GM21723 (cell line): Measurements from ENCODE around the gene ATXN7L2.
"Not testable (repeated sequence)": the region's sequence is repeated elsewhere in the genome, so short reads cannot be mapped to it uniquely, and the experiment has no call there.

ENCODE experiments used
- ATAC-seq: cut with Tn5 transposase; IDR thresholded peaks from one replicate; pipeline ENCODE4 v1.9.1; 2021; ENCODE audit warnings: mild to moderate bottlenecking, moderate library complexity; ENCODE audit not compliant: unreplicated experiment

The ATXN7L2 gene, protein sequence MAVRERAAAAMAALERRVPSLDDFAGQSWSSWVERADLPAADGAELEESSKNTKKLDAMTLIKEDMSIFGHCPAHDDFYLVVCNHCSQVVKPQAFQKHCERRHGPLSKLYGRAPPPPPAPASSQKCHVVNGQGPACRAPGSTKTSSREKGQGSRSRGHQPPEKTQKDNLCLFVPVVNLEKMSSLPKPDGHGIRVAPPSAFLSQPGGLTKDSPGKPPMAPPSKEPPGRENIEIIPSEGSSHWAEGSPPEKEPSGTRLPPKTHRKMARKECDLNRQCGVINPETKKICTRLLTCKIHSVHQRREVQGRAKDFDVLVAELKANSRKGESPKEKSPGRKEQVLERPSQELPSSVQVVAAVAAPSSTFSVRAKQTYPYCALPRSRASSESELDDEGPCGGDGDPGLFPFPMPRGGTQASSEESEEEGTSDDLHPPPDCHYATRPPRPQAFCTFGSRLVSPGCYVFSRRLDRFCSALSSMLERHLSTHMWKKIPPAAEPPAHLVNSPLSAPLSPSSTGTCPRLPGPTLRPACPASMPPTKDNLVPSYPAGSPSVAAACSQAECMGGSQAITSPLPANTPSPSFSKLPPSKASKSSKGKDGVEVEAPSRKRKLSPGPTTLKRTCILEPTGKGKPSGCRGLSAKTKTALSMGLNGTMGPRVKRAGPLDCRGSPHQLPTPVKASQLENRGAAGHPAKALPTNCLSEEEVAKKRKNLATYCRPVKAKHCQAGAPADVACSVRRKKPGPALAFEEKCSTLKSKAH

DNA sequence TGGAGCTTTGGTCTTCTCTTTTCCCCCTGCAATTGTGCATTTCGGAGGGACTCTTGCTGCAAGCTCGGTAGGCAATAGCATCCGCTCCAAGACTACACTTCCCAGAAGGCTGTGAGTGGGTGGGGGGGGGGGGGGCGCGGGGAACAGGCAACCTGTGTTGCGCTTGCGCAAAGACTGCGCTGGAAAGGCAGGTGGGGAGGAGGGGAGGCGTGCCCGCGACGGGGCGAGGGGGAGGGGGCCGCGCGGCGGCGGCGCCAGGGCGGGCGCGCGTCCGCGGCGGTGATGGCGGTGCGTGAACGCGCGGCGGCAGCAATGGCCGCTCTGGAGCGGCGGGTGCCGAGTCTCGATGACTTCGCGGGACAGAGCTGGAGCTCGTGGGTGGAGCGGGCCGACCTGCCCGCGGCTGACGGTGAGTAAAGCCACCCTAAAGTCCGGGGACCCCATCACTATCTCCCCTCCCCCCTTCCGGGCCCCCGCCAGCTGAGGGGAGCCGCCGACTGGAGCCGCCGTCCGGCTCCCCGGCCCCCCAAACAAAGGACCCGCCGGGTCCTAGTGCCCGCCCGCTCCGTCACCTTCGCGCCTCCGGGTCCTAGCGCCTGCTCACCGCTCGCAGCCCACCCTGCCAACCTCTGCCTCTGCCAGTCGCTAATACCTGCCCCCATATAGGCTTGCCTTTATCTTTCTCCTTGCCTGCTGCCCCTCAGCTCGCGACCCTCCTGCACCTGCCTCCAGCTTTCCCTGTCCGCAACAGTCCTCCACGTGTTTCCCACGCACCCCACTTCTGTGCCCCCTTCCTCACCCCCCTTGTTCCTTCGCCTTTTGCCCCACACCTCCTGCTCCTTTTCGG lies at the start of gene ATXN7L2:
ATXN7L2 (plus strand) TSS at position 234 of the 847 bp plus-strand sequence; CDS start at position 283, 49 bp downstream.
- ATAC-seq, result peak; percentile 81

DNA sequence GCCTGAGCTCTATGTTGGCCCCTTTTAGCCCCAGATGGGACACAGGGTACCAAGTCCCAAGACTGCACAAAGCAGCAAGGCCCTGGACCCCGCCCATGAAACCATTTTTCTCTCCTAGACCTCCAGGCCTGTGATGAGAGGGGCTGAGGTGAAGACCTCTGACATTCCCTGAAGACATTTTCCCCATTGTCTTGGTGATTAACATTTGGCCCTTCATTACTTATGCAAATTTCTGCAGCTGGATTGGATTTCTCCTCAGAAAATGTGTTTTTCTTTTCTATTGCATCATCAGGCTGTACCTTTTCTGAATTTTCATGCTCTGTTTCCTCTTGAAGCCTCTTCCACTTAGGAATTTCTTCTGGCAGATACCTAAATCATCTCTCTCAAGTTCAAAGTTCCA lies 49.2 kb upstream of the ATXN7L2 start:
- ATAC-seq, result no peak

DNA sequence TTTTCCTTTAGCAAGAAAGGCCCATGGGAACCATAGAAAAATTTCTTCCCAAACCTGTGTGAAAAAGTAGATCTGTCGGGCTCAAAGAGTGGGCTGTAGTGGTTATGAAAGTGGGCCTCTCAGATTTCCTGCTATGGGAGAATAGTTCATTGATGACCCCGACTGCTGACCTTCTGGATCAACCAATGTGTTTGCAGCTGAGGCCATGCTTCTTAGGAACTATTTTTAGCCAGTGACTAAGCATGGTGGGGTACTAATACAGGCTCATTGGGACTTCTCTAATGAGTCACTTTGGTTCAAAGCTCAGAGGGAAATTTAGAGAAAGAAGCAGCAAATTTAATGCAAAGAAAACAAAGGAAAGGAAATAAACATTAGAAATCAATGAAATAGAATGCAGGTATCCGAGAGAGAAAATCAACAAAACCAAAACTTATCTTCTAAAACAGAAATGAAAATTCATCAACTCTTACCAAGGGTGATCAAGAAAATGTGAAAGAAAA lies 44.9 kb upstream of the ATXN7L2 start:
- ATAC-seq, result no peak

DNA sequence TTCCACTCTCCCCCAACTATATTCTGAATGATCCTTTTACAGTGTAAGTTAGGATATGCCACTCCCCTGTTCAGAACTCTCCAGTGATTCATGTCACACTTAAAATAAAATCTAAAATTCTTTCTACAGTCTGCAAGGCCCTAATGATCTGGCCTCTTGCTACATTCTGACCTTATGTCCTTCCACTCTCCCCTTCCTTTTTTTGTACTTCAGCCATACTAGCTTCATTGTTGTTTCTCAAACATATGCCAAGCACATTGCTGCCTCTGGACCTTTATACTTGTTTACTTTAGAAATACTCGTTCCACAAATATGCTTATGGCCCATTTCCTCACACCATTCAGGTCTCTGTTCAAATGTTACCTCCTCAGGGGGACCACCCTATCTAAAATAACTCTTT lies 42.6 kb upstream of the ATXN7L2 start:
- ATAC-seq, result no peak

DNA sequence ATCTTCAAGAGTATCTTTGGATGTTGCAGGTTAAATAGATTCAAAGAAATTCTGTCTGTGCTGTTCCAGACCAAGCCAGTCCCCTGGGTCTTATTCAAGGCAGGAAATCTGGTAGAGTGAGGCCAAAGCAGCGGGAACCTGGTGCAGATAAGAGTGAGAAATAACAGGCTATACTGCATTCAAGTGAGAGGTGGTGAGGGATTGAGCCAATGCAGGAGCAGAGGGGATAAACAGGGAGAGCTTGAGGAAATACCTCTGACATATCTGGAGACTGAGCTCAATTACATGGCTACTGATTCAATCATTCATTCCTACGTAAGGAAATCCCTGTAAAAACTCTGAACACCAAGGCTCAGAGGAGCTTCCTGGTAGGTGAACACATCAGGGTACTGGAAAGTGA lies 40.2 kb upstream of the ATXN7L2 start:
- no peak for ATAC-seq

DNA sequence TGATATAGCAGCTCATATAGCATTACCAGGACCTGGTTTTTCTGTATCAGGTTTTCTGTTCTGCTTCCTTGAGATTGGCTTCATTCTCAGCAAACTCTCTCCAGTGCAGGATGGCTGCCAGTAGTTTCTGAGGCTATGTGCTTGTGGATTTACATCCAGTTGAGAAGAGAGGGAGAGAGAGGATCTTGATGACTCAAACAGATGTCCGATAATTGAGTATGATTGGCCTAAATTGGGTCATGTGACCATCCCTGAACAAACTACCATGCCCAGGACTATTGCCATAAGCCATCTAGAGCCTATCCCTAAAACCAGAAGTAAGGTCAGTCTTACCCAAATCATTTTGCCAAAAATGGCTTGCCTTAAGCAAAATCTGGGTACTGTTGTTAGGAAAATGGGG lies 39.4 kb upstream of the ATXN7L2 start:
- no peak for ATAC-seq

DNA sequence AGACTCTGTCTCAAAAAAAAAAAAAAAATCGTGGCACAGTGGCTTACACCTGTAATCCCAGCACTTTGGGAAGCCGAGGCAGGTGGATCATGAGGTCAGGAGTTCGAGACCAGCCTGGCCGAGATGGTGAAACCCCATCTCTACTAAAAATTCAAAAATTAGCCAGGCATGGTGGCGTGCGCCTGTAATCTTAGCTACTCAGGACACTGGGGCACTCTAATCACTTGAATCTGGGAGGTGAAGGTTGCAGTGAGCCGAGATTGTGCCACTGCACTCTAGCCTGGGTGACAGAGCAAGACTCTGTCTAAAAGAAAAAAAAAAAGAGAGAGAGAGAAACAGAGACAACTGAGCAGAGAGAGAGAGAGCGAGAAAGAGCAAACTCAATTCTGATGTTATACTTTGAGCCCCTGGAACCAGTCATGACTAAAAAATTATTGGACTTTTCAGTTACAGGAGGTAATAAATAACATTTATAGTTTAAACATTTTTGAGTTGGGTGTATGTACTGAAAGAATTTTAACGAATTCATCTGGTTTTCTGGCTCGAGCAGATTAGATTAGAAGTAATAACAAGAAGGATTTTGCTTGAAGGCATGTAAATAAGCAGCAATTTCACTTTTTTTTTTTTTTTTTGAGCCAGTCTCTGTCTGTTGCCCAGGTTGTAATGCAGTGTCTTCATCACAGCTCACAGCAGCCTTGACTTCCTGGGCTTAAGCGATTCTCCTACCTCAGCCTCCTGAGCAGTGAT lies 37.6 kb upstream of the ATXN7L2 start:
- ATAC-seq, result not testable (repeated sequence)

DNA sequence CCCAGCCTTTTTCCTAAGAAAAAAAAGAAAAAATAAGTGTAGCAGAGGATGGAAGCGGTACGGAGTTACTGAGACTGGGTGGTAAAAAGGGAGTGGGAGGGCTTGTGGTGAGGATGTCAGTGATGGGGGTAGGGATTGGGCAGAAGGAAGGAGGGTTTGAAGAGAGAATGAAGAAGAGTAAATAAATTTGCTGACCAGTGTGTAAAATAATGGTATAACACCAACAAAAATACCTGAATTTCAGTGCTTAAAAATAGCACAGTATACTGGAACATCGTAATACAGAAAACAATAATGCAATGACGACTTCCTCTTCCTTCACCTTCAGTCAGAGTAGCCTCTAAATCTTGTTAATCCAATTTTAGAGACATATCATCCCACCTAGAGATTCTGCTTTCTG lies 36.2 kb upstream of the ATXN7L2 start:
- ATAC-seq, result no peak

DNA sequence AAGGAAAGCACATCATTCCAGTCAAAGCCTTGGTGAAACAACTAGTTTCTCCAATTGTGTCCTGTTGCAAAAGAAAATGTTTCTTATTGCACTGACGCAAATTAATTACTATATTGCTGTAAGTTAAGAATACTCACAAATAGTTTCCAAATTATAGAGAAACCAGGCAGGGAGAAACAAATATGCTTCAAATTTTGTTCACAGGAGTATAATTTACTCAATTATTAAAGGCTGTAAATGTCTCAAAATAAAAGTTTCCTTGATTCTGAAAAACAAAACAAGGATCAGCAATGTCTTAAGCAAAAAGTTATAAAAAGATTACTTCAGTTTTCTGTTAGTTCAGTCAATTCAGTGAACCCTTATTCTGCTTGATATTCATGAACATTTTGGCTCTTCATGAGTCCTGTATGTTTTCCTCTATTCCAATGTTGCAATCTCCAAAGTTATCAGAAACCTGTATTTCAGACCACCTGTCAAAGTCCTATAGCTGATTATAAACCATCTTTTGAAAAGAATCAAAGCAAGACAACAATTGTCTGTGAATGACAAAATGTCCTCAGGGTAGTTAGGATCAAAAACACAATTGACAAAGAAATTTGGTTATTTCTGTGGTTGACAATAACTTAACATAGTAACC lies 29.1 kb upstream of the ATXN7L2 start:
- no peak for ATAC-seq

DNA sequence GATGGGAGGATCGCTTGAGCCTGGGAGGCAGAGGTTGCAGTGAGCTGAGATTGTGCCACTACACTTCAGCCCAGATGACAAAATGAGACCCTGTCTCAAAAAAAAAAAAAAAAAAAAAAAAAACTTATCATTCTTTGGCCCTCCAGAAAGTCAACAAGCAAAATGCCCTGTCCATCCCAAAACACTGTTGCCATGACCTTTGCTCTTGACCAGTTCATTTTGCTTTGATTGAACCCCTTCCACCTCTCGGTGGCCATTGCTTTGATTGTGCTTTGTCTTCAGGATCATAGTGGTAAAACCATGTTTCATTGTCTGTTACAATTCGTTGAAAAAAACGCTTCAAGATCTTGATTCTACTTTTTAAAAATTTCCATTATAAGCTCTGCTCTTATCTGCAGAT lies 25.9 kb upstream of the ATXN7L2 start:
- no peak for ATAC-seq

DNA sequence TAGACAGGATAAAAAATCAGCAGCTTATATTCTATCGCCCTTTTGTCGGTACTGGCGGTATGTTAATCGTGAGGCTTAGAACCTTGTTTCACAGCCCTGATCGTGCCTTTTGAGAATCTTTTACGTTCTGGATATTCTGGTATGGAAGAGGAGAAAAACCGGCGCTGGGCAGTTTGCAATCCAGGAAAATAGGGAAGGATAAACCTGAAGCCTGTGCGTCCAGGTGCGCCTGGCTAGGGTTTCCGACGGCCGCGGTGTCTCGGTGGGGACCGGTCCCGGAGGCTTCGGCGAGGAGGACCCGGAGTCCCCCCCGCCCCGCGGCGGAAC lies 17.6 kb upstream of the ATXN7L2 start:
- no peak for ATAC-seq

DNA sequence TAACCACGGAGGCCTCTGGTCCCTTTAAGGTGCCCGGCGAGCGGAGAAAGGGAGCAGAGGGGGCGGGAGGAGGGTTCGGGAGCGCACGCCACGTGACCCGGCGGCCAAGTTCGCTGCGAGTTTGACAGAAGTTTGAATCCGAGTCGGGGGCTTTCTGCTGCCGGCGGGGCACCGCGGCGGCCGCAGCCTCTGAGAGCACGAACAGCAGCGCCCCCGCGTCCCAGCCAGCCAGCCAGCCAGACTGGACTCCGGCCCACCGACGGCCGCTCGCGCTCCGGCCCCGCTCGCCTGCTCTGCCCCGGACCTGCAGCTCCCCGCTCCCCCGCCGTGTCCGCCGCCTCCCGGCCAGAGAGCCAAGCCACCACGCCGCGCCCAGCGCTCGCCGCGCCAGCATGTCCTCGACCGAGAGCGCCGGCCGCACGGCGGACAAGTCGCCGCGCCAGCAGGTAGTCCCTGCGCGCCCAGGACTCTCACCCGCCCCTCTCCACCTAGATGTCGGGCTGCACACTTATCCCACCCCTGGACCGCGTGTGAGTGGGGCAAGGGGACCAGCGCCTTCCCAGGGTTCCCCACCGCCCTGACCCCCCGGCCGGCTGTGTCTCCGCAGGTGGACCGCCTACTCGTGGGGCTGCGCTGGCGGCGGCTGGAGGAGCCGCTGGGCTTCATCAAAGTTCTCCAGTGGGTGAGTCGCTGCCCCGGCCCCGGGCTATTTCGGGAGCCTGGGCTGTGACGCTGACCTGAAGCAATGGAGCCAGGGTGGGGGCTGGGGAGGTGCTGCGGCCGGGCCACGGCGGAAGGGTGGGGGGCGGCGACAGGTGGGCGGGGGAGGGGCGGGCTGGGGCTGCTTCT lies 17.0 kb upstream of the ATXN7L2 start, which contains the start of gene SYPL2:
SYPL2 (plus strand) TSS at position 95 of the 849 bp plus-strand sequence; CDS start at position 393, 298 bp downstream.
- no peak for ATAC-seq

DNA sequence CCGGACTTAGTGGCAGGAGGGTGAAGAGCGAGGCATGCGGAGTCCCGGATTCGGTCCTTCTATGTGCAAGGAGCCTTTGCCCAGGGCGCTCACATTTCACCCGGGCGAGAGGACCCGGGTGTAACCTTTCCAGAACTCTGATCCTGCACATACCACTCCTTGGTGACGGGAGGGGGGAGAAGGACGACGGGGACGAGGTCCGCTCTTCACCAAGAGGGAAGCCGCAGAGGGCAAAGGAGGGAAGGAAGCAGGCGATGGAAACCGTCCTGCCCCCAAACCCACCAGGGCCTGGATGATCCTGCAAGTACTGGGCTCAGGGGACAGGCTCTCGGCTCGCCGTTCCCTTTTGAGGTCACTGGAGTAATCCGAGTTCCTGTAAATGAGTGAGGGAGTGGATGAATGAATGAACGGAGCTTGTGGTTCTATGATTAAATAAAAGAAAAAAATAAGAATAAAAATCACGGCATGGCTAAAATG lies 16.4 kb upstream of the ATXN7L2 start:
- ATAC-seq, result no peak

DNA sequence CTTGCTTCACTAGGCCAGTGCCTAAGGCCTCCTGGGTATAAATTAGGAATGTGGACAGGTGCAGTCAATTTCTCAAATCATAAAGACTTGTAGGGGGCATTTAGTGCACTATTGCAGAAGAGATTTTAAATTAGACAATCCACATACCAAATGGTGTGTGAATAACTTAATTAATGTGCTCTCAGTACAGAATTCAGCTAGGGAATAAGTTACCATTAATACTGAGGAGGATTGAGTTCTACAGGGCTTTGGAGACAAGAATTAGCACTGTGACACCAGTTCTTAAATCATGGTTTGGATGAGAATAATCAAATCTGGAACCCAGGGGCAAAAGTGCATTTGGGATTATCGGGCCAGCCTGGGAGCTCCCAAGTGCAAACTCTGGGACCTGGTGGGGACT lies 15.6 kb upstream of the ATXN7L2 start:
- ATAC-seq, result no peak

DNA sequence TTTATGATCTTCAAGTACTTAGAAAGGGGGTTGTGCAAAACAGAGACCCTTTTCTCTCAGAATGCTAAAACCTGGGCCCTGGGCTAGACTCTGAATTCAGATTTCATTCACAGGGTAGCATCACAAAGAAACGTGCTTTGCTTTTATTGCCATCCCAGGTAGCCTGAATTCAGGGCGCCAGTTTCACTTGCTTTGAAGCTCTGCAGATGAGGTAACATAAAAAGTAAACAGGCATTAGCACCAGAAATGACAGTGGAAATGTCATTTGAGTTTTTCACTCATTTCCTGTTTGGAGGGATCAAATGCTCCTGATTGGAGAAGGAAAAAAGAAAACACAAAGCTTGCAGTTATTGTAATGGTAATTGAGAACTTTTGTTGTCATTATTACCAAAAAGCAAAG lies 14.8 kb upstream of the ATXN7L2 start:
- no peak for ATAC-seq

DNA sequence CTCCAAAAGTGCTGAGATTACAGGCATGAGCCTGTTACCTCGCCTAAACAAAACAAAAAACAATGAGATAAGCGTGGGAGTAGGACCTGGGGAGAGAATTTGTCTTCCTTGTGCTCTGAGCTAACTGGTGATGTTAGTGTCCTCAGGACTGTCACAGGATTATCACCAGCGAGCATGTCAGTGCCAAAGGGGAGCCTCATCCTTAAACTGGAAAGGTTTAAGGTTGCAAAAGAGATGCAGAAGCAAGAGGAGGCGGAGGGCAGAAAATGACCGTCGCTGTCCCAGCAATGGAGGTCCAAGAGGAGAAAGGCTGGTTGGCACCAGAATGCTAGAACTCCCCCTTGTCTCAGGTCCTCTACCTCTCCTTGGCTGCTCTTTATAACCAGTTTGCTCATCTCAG lies 13.5 kb upstream of the ATXN7L2 start:
- ATAC-seq, result no peak

DNA sequence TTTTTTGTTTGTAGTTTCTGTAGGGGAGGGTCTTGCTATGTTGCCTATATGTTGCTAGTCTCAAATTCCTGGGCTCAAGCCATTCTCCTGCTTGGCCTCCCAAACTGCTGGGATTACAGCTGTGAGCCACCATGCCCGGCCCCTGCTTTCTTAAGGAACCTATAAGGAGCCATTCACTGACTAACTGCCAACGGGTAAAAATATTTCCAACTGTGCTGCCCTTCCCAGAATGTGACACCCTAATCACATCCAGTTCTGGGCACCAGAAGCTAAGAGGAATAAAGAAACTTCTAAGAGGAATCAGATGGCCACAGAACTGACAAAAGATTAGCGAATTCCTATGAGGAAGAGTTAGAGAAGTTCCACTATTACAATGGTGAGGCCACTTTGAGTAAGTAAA lies 10.9 kb upstream of the ATXN7L2 start:
- no peak for ATAC-seq

DNA sequence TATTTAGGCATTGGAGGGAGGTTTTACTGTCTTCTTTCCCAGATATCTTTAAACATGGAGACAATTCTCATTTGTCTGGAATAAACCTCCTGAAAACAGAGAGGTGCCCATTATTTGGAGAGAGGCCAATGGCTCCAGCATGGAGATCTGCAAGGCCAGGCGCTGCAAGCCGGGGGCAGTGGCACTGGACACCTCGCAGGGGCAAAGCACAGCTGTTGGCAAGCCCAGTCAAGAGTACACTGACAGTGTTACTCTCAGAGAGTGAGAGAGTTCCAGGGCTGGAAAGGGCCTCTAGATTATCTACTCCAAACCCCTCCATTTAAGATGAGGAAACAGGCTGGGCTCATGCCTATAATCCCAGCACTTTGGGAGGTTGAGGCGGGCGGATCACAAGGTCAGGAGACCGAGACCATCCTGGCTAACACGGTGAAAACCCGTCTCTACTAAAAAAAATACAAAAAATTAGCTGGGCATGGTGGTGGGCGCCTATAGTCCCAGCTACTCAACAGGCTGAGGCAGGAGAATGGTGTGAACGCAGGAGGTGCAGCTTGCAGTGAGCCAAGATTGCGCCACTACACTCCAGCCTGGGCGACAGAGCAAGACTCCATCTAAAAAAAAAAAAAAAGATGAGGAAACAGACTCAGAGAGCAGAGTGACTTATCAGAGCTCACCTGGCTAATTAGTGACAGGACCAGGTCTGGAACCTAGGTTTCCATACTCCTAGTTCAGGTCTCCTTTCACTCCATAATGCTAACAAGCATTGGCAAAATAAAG lies 10.2 kb upstream of the ATXN7L2 start:
- ATAC-seq, result not testable (repeated sequence)
